ENCODE results near the gene ZNF493.

The ZNF493 gene

DNA sequence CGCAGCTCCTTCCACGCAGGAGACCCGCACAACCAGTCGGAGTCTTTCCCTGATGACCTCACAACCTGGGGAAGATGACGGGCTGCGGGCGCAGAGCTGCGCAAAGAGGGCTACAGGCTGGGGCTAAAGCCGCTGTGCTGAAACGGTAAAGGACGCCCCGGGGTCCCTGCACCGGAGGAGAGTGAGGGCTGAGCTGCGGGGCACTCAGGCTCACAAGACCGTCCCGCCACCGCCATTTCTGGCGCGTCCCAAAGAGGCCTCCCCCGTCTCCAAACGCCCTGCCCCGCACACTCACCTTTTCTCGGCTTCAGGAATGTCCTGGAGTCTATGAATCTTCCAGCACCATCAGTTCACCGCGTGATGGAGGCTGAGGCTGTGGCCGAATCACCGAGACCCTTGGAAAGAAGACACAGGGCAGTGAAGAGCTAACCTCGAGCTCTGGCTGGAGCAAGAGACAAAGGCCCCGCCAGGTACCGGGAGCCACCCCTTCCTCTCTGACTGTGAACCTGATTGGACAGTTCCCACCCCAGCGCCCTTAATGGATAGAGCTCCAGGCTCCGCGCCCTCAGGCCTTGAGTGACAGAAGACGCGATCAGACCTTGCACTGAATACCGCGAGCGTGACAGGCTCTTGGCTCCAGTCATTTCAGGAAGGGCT, 66.6 kb downstream of the ZNF493 start:
- DNase-seq: peak; percentile 64

DNA sequence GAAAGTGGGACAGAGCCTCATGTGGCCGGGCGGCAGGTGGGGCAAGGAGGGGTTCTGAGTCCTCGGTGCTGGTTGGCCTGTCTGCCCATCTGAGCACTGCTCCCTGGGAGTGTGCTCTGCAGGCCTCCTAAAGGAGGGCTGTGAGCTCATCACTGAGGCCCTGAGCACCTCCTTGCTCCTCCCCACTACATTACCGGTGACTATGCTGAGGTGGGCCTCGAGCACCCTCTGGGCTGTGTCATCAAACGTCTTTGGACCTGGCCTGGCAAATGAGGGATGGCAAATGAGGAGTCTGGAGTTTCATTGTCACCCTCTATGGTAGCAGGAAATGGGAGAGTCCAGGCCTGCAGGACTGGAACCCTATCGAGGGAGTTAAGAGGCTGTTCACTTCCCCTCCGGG, 69.7 kb downstream of the ZNF493 start:
- no peak for DNase-seq

DNA sequence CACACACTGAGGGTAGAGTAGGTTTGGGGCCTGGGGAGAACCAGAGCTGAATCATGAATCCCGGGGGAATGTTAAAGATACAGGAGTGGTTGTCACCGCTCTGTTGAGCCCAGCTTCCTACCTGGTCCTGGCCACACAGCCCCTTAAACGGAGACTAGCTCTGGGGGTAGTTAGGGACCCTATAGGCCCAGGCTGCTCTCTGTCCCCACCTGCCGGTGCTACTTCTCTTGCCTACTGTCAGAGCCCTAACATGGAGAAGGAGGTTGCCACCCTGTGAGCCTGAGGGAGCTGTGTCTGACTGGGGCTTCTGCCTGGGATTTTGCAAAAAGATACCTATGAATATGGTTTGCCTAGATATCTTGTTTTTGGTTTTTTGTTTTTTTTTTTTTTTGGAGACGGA, 71.9 kb downstream of the ZNF493 start:
- DNase-seq: no peak

DNA sequence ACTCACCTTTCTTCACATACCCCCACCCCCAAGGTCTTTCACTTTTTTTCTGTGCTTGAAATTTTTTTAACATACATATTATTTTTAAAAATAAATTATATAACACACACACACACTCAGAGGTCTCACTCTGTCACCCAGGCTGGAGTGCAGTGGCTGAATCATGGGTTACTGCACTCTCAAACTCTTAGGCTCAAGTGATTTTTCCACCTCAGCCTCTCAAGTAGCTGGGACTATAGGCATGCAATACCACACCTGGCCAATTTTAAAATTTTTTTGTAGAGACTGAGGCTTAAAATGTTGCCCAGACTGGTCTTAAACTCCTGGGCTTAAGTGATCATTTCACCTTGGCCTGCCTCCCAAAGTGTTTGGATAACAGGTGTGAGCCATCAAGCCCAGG, 75.6 kb downstream of the ZNF493 start:
- no peak for DNase-seq

DNA sequence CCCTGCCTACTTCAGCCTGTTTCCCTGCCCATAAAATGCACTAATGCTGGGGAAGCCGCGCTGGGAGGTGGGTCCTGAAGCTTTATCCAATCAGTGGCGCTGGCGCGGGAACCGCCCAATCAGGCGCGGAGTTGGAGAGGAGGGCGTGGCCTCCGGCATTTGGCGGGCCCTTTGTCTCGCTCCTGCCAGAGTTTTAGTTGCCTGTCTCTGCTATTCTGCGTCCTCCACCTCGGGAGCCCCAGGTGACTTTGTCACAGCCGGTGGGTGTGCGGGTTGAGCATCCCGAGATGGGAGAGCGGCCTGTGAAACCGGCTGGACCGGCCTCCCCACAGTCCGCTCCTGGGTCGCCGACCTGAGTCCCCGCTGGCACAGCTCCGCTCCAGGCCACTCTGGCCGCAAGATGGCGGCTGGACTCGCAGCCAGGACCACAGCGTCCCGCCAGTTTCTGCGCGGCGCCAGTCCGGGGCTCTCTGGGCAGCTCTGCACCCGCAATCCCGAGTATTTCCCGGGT, 77.8 kb downstream of the ZNF493 start:
- DNase-seq: no peak

Data from NCI-H1105 treated with DMSO at 0.1 percent for 48 hours (cell line).